HG03060 (cell line): ENCODE data around the gene GNA12.
"Not testable (repeated sequence)": the region's sequence is repeated elsewhere in the genome, so short reads cannot be mapped to it uniquely, and the experiment has no call there.

Experiments
- ATAC-seq: cut with Tn5 transposase; IDR thresholded peaks from one replicate; pipeline ENCODE4 v1.9.1; 2021; ENCODE audit warnings: low read depth, moderate number of reproducible peaks; ENCODE audit not compliant: unreplicated experiment

GNA12 gene

GRCh38 chr7:2686101-2686500 is 158.0 kb downstream of the GNA12 start:
- no peak for ATAC-seq

GRCh38 chr7:2684501-2684900 is 159.6 kb downstream of the GNA12 start:
- no peak for ATAC-seq

GRCh38 chr7:2681929-2682799 is 161.9 kb downstream of the GNA12 start:
- no peak for ATAC-seq

GRCh38 chr7:2680792-2681490 is 163.2 kb downstream of the GNA12 start:
- no peak for ATAC-seq

GRCh38 chr7:2680256-2680655 is 163.9 kb downstream of the GNA12 start:
- no peak for ATAC-seq

- not testable (repeated sequence) for ATAC-seq
These were observed 164.7 kb downstream of the GNA12 start for GRCh38 chr7:2679135-2680127.

GRCh38 chr7:2678454-2678853 is 165.7 kb downstream of the GNA12 start:
- ATAC-seq: not testable (repeated sequence)
